Left renal cortex interstitium (tissue), 4 donors: Measurements from ENCODE around the gene MKLN1. TPM values are rescaled to one million over a fixed set of nuclear protein-coding genes. Genes with fewer than 3 reads are reported as not detected.
"Not testable (repeated sequence)": the region's sequence is repeated elsewhere in the genome, so short reads cannot be mapped to it uniquely, and the experiment has no call there.

ENCODE experiments used
- DNase-seq, 4 donors: peaks; one replicate each; pipeline ENCODE4 v3.0.0-alpha.2; 2013; ENCODE audit warnings: low read depth in 4 of 4, low spot score in 2 of 4, missing footprints in 1 of 4
- polyA plus RNA-seq, 4 donors: library from polyadenylated mRNA; unstranded; fragments of 120-200 nt; gene quantifications; one replicate each; pipeline ENCODE4 v1.2.1, GENCODE V29; 2013; ENCODE audit not compliant: insufficient read length in 4 of 4

Gene MKLN1
- polyA plus RNA-seq, 4 donors, result 33.6 to 41.3 (median 38.7) TPM

- no peak for DNase-seq
Measured at GRCh38 chr7:131511774-131512535, 184.3 kb downstream of the MKLN1 start.

GRCh38 chr7:131513245-131514061, 185.8 kb downstream of the MKLN1 start:
- DNase-seq, result peak in 3 of 4 donors; percentile 61 to 82 (median 69)

DNA sequence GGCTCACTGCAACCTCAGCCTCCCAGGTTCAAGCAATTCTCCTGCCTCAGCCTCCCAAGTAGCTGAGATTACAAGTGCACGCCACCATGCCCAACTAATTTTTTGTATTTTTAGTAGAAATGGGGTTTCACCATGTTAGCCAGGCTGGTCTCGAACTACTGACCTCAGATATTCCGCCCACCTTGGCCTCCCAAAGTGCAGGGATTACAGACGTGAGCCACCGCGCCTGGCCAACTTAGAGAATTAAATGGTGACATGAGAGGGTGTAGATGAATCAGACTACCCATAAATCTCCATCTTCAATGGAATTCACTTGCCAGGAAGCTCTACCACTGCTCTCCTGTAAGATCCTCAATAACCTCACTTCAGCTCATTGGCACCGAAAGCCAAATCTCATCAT, 187.8 kb downstream of the MKLN1 start:
- DNase-seq, result not testable (repeated sequence)

- DNase-seq, result no peak
Measured at GRCh38 chr7:131517218-131517923, 189.7 kb downstream of the MKLN1 start.

GRCh38 chr7:131518626-131519025, 190.9 kb downstream of the MKLN1 start:
- no peak for DNase-seq

- no peak for DNase-seq
Measured at GRCh38 chr7:131521651-131522163, 194.0 kb downstream of the MKLN1 start.

DNA sequence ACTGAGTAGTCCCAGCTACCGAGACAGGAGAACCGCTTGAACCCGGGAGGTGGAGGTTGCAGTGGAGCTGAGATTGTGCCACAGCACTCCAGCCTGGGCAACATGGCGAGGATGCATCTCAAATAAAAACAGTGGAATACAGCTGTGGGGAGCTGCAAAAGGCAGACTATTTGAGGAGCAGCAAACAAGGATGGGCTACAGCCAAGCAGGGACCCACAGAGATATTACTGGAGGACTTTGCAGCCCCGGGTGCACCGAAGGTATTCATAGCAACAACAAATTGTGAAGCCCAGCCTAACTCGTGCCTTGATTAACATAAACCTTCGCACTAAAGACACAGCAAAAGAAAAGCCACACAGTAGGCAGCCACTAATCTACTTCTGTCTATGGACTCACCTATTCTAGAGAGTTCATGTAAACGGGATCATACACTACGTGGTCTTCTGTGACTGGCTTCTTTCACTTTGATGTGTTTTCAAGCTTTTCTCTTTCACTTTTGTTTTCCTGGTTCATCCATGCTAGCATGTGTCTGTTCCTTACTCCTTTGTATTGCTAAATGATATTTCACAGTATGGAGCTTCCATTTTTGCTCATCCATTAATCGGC, 194.8 kb downstream of the MKLN1 start:
- DNase-seq, result no peak

DNA sequence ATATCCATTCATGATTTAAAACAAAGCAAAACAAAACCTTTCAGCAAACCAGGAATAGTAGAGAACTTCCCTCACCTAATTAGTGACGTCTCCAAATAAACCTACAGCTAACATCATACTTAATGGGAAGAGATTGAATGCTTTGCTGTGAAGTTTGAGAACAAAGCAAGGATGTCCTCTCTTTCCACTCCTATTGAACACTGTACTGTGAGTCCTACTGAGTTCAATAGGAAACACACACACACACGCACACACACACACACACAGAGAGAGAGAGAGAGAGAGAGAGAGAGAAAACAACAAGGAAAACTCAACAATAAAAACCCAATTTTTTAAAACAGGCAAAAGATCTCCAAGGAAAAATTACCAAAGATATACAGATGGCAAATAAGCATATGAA, 196.4 kb downstream of the MKLN1 start:
- no peak for DNase-seq

GRCh38 chr7:131524703-131525102, 197.0 kb downstream of the MKLN1 start:
- DNase-seq, result no peak

DNA sequence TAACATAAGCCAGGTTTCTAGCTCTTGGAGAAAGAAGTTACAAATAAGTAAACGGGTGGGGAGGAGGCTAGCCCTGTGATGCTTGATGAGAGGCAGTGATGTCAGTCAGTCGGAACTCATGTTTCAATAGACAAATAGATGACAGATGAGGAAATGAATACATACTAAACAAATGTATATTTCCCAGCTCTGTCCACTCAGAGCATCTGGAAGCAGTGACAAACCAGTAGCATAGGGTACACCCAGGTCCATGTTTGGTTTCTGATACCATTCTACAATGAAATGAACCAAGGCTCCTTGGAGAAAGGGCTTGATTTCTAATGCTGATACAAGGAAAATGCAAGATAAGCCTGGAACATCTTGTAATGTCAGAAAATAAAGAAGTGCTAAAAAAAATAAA, 198.1 kb downstream of the MKLN1 start:
- DNase-seq, result no peak

GRCh38 chr7:131527456-131527855, 199.8 kb downstream of the MKLN1 start:
- no peak for DNase-seq

DNA sequence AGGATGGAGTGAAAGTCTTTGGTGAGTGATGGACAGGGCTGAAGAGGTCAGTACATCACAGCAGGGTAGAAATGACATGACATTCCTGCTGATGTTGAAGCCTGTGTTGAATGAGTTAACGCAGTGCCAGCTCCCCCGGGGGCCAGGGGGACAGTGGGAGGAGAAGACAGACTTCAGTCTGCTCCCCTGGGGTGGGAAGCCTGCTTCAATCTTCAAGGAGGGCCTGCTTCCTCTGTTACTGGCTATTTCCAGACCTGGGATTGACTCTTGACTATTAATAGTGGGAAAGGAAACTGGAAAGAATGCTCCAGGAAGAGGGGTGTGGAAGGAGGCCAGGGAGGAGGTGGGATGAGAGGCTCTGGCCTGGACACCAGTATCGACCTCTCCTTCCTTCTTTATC, 201.5 kb downstream of the MKLN1 start:
- no peak for DNase-seq

DNA sequence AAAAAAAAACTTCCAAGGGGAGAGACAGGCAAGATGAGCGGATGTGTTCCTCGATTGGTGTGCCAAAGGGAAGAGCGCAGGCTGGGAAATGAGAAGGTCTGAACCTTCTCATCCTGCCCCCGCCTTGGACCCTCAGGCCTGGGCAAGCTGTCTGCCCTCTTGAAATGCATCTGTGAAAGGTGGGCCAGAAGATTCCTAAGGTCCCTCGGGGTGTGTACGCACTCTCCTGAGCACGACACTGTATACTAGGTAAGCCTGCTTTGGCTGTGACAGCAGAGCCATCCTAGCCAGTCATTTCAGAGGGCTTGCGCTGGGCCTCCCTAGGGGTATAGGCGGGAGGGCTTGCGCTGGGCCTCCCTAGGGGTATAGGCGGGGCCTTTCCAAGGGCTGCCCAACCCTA, 201.9 kb downstream of the MKLN1 start:
- DNase-seq, result no peak

GRCh38 chr7:131530137-131530536, 202.5 kb downstream of the MKLN1 start:
- no peak for DNase-seq

GRCh38 chr7:131532570-131533091, 205.0 kb downstream of the MKLN1 start:
- no peak for DNase-seq

GRCh38 chr7:131533151-131533559, 205.5 kb downstream of the MKLN1 start:
- no peak for DNase-seq

DNA sequence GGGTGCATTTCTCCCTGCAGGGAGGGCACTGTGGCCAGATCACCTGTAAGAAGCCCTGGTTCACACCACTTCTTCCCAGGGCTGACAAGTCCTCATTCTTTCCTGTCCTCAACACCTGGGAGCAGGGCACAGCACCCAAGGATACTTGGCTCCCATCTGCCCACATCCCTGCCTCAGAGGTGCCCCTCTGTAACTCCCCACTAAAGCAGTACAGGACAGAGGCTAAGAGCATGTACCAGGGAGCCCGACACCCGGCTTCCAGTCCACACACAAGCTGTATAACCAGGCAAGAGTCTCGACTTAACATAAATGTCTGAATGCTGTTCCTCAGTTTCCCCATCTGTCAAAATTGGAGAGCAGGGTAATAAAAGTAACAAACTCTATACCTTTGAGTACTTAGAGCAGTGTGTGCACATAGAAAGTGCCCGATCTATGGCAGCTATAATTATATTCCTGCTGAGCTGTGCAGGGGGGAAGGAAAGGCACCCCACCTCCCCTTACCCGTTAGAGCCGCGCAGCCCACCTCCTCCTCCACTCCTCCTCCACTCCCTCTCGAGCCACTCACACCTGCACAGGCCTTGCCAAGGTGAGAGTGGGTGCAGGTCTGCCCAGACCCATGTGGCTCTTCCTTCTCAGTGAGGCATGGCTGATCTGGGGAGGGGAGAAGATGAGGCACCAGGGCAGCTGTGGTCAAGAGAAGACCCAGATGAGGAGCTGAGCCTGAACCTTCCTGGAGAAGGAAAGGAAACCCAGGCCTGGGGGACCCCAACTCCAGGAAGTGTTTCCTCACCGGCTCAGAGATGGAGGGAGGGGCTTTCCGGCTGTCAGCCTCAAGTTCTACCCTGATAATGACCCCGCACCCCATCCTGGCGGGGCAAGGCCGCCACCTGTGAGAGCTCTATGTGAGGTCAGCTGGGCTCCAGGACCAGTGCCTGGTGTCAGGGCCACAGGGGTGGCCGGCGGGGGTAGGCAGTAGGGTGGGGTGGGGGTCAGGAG, 206.2 kb downstream of the MKLN1 start:
- DNase-seq, result no peak

- DNase-seq, result no peak
Measured at GRCh38 chr7:131536361-131536849, 208.7 kb downstream of the MKLN1 start.

DNA sequence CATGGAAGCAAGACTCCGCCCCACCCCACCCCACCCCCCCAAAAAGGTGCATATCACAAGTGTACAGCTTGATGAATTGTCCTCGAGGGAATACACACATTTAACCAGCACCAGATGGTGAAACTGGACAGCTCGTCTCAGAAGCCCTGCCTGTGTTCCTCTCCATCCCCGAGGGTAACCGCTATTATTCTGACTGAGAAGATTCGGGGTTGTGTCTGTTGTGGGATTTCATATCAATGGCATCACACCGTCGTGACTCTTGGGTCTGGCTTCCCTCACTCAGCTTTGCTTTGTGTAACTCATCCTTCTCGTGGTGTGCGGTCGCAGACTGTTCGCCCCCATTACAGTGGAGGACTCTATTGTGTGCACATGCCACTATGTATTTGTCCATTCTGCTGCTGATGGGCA, 209.9 kb downstream of the MKLN1 start:
- DNase-seq, result no peak
